Endothelial cell of umbilical vein (primary cell): ENCODE data around the gene PAX5.

Experiments
- EZH2 ChIP-seq: IDR thresholded peaks from 2 replicates; pipeline ENCODE4 v1.6.1; 2012; ENCODE audit warnings: borderline replicate concordance, low read depth, mild to moderate bottlenecking, moderate library complexity, low read length, inconsistent platforms; ENCODE audit not compliant: severe bottlenecking
- FOS ChIP-seq: IDR thresholded peaks from 2 replicates; pipeline ENCODE4 v1.6.1; 2011; ENCODE audit warnings: mild to moderate bottlenecking, low read length, moderate library complexity, borderline replicate concordance; ENCODE audit not compliant: insufficient read depth
- JUN ChIP-seq: IDR thresholded peaks from 2 replicates; pipeline ENCODE4 v1.6.1; 2011; ENCODE audit warnings: borderline replicate concordance, low read depth; ENCODE audit not compliant: insufficient read length, insufficient read depth
- POLR2A ChIP-seq: IDR thresholded peaks from 2 replicates; pipeline ENCODE4 v1.6.1; 2012; ENCODE audit warnings: low read depth, mild to moderate bottlenecking, control low read depth, low read length
- POLR2AphosphoS5 ChIP-seq: IDR thresholded peaks from 2 replicates; pipeline ENCODE4 v1.6.1; 2012; ENCODE audit warnings: low read depth, mild to moderate bottlenecking, control low read depth, low read length, moderate library complexity; ENCODE audit not compliant: insufficient read depth
- TF ChIP-seq, protein P1 (sequence below): IDR thresholded peaks from 2 replicates; pipeline ENCODE4 v1.6.1; 2011; ENCODE audit not compliant: insufficient read depth, insufficient read length
- TF ChIP-seq, protein P2 (sequence below), 2 donors: IDR thresholded peaks; 1 replicate in 1 of 2; 2 replicates in 1 of 2; pipeline ENCODE4 v1.5.1; 2011; ENCODE audit warnings: low read length in 2 of 2, mild to moderate bottlenecking in 2 of 2, moderate library complexity in 2 of 2, control low read depth in 1 of 2, inconsistent platforms in 1 of 2, low read depth in 1 of 2; ENCODE audit not compliant: insufficient read depth in 1 of 2; ENCODE audit errors: extremely low read depth in 1 of 2

DNA sequence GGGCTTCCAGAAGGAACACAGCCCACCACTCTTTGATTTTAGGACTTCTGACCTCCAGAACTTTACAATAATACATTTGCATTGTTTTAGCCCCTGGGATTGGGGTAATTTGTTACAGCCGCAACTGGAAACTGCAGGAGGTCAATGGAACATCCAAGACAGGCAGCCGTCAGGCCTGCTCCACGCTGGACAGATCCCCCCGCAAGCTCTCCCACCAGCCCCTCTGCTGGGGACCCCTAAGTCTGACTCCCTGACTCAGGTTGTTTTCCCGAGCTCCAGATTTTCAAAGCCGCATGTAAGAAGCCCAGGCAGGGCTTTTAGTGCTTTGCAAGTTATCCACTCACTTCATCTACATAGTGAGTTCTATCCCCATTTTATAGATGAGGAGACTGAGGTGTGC is 127.6 kb downstream of the PAX5 start:
- TF ChIP-seq POLR2A = no peak
- TF ChIP-seq, protein P1, sequence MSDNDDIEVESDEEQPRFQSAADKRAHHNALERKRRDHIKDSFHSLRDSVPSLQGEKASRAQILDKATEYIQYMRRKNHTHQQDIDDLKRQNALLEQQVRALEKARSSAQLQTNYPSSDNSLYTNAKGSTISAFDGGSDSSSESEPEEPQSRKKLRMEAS = no peak
- TF ChIP-seq, protein P2, sequence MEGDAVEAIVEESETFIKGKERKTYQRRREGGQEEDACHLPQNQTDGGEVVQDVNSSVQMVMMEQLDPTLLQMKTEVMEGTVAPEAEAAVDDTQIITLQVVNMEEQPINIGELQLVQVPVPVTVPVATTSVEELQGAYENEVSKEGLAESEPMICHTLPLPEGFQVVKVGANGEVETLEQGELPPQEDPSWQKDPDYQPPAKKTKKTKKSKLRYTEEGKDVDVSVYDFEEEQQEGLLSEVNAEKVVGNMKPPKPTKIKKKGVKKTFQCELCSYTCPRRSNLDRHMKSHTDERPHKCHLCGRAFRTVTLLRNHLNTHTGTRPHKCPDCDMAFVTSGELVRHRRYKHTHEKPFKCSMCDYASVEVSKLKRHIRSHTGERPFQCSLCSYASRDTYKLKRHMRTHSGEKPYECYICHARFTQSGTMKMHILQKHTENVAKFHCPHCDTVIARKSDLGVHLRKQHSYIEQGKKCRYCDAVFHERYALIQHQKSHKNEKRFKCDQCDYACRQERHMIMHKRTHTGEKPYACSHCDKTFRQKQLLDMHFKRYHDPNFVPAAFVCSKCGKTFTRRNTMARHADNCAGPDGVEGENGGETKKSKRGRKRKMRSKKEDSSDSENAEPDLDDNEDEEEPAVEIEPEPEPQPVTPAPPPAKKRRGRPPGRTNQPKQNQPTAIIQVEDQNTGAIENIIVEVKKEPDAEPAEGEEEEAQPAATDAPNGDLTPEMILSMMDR (IDR thresholded peaks at IDR 0.05; ENCODE audit: extremely low read depth in 1 of 2, insufficient read depth in 1 of 2, low read depth in 1 of 2, low read length in 2 of 2) = no peak
- TF ChIP-seq FOS = no peak
- no peak for TF ChIP-seq EZH2
- TF ChIP-seq JUN = no peak
- TF ChIP-seq POLR2AphosphoS5 = no peak
